ENCODE results near the gene ATP6V0D1.
"Not testable (repeated sequence)": the region's sequence is repeated elsewhere in the genome, so short reads cannot be mapped to it uniquely, and the experiment has no call there.

ATP6V0D1 gene

GRCh38 chr16:67426022-67426421, 54.9 kb downstream of the ATP6V0D1 start:
- ATAC-seq, result no peak

- no peak for ATAC-seq
These were observed 55.4 kb downstream of the ATP6V0D1 start for GRCh38 chr16:67425580-67425979.

GRCh38 chr16:67425061-67425460, 55.9 kb downstream of the ATP6V0D1 start:
- ATAC-seq, result no peak

- ATAC-seq, result no peak
These were observed 56.7 kb downstream of the ATP6V0D1 start for GRCh38 chr16:67424261-67424615.

- no peak for ATAC-seq
These were observed 57.2 kb downstream of the ATP6V0D1 start for GRCh38 chr16:67423611-67424260.

- no peak for ATAC-seq
These were observed 57.9 kb downstream of the ATP6V0D1 start for GRCh38 chr16:67423015-67423414.

- no peak for ATAC-seq
These were observed 59.9 kb downstream of the ATP6V0D1 start for GRCh38 chr16:67421030-67421429.

GRCh38 chr16:67419931-67420330, 61.0 kb downstream of the ATP6V0D1 start:
- ATAC-seq, result no peak

- ATAC-seq, result no peak
These were observed 61.5 kb downstream of the ATP6V0D1 start for GRCh38 chr16:67419502-67419901.

GRCh38 chr16:67417333-67418061, 63.5 kb downstream of the ATP6V0D1 start:
- no peak for ATAC-seq

- peak; percentile 72 to 74 for ATAC-seq
These were observed 64.8 kb downstream of the ATP6V0D1 start, which contains the start of gene ZDHHC1 for GRCh38 chr16:67415872-67416793. Gene ZDHHC1, minus strand, starts transcription at chr16:67416477. Its CDS starts 8,702 bp downstream, at chr16:67407775.

- not testable (repeated sequence) for ATAC-seq
These were observed 65.5 kb downstream of the ATP6V0D1 start for GRCh38 chr16:67415421-67415820.

- ATAC-seq, result no peak
These were observed 66.7 kb downstream of the ATP6V0D1 start for GRCh38 chr16:67413978-67414911.

- no peak for ATAC-seq
These were observed 68.7 kb downstream of the ATP6V0D1 start for GRCh38 chr16:67412294-67412693.

- ATAC-seq, result no peak
These were observed 69.6 kb downstream of the ATP6V0D1 start for GRCh38 chr16:67411339-67411738.

- no peak for ATAC-seq
These were observed 71.3 kb downstream of the ATP6V0D1 start for GRCh38 chr16:67409631-67410030.

GRCh38 chr16:67407788-67408452, 73.0 kb downstream of the ATP6V0D1 start:
- ATAC-seq, result no peak

GRCh38 chr16:67407176-67407787, 73.7 kb downstream of the ATP6V0D1 start:
- no peak for ATAC-seq

GRCh38 chr16:67406111-67406971, 74.6 kb downstream of the ATP6V0D1 start:
- no peak for ATAC-seq

- no peak for ATAC-seq
These were observed 75.6 kb downstream of the ATP6V0D1 start for GRCh38 chr16:67405336-67405735.
